Gastrocnemius medialis (tissue), 4 donors: ENCODE data around the gene SMURF1. TPM values are rescaled to one million over a fixed set of nuclear protein-coding genes. Genes with fewer than 3 reads are reported as not detected.

Experiments used
- ATAC-seq, 2 donors: fragments of 150-250 bp; one replicate each; pipeline ENCODE4 v1.9.1; 2016
- DNase-seq, 2 donors: peaks; one replicate each; pipeline ENCODE4 v3.0.0-alpha.2; 2019
- H3K27ac ChIP-seq, 4 donors: fragments of 200-600 bp; sonication (generic); 1 replicate in 1 of 4; 2 replicates in 3 of 4; pipeline ENCODE4 v1.5.1; 2016 to 2018; ENCODE audit warnings: mild to moderate bottlenecking in 2 of 4, moderate library complexity in 1 of 4
- H3K27me3 ChIP-seq, 3 donors: fragments of 200-600 bp; sonication (generic) in 2 of 3; 1 replicate in 1 of 3; 2 replicates in 2 of 3; pipeline versions ENCODE4 v1.5.1 to v1.6.0; 2016 to 2019; ENCODE audit warnings: mild to moderate bottlenecking in 1 of 3, moderate library complexity in 1 of 3
- H3K36me3 ChIP-seq, 2 donors: fragments of 200-600 bp; sonication (generic) in 1 of 2; one replicate each; pipeline ENCODE4 v1.5.1; 2017 to 2018
- H3K4me1 ChIP-seq, 2 donors: fragments of 200-600 bp; sonication (generic) in 1 of 2; one replicate each; pipeline ENCODE4 v1.5.1; 2016 to 2017; ENCODE audit warnings: mild to moderate bottlenecking in 2 of 2
- H3K4me3 ChIP-seq, 4 donors: fragments of 200-600 bp; sonication (generic) in 3 of 4; 1 replicate in 1 of 4; 2 replicates in 3 of 4; pipeline ENCODE4 v1.5.1; 2016 to 2019; ENCODE audit warnings: mild to moderate bottlenecking in 2 of 4
- H3K9me3 ChIP-seq, 3 donors: fragments of 200-600 bp; sonication (generic) in 2 of 3; 1 replicate in 1 of 3; 2 replicates in 2 of 3; pipeline ENCODE4 v1.5.1; 2016 to 2019
- CTCF ChIP-seq, 5 experiments: fragments of 450-650 bp in 3 of 5; fragments of 200-600 bp in 2 of 5; sonication (generic) in 2 of 5; IDR thresholded peaks in 4 of 5; conservative IDR thresholded peaks in 1 of 5; 1 replicate in 4 of 5; 2 replicates in 1 of 5; pipeline ENCODE4 v1.5.1; 2016 to 2019; ENCODE audit warnings: antibody characterized with exemption in 5 of 5, mild to moderate bottlenecking in 3 of 5, moderate library complexity in 3 of 5
- POLR2A ChIP-seq, 2 donors: fragments of 450-650 bp; IDR thresholded peaks; one replicate each; pipeline ENCODE4 v1.6.1; 2017; ENCODE audit warnings: antibody characterized with exemption in 2 of 2, mild to moderate bottlenecking in 2 of 2, moderate library complexity in 2 of 2
- in situ Hi-C, 4 donors: fragments of 200-750 bp; cut with MboI; loops; one replicate each; pipeline versions ENCODE4 v1.15.0 to v1.8.0; 2017; ENCODE audit warnings: low sequenced_read_pairs in 4 of 4
- intact Hi-C: fragments of 100-400 bp; cut with DNase I; formaldehyde crosslinking; loops from one replicate; pipeline ENCODE4 v1.15.1; 2023; ENCODE audit warnings: low total_unique reads
- total RNA-seq, 4 donors: library from RNA; depleted of rRNA; stranded (reverse); fragments of >200 nt; gene quantifications; one replicate each; pipeline versions ENCODE4 v1.1.0 to v1.2.3, GENCODE V29; 2016

Gene SMURF1
- total RNA-seq, 4 donors from 2014 or later: 15.4 to 44.8 (median 18.3) TPM

DNA sequence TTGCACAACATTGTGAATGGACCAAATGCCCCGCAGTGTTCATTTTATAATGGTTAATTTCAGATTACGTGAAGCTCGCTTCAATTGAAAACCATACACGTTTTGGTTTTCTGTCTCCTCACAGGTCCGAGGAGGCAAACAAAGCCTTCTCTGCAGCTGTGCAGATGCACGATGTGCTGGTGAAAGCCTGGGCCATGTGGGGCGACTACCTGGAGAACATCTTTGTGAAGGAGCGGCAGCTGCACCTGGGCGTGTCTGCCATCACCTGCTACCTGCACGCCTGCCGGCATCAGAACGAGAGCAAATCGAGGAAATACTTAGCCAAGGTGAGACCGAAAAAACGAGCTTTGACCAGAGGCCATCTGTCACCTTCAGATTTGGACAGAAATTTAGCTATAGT, 155.3 kb downstream of the SMURF1 start:
- no peak overlapping the region for H3K4me3 ChIP-seq
- no peak overlapping the region for H3K27ac ChIP-seq
- in situ Hi-C loops (no loop called here), intact Hi-C loops (no loop called here)
- DNase-seq (no peak), ATAC-seq (no peak)
- H3K4me1 ChIP-seq: no peaks in the 10 kb centered on the region
- H3K27me3 ChIP-seq: no peaks in the 10 kb centered on the region
- no peaks in the 10 kb centered on the region for H3K9me3 ChIP-seq
- H3K36me3 ChIP-seq: peaks cover 2 to 98% of the 10 kb centered on the region in 2 donors
- TF ChIP-seq POLR2A (IDR thresholded peaks at IDR 0.05) (no peak), CTCF (IDR thresholded peaks at IDR 0.05 in 4 of 5, conservative IDR thresholded peaks at IDR 0.05 in 1 of 5) (no peak)

GRCh38 chr7:98985945-98986344, 158.0 kb downstream of the SMURF1 start:
- no peaks in the 10 kb centered on the region for H3K27me3 ChIP-seq
- in situ Hi-C loops: no loop called here
- intact Hi-C loops: no loop called here
- peaks cover 2 to 98% of the 10 kb centered on the region in 2 donors for H3K36me3 ChIP-seq
- H3K4me1 ChIP-seq: no peaks in the 10 kb centered on the region
- no peaks in the 10 kb centered on the region for H3K9me3 ChIP-seq
- DNase-seq (no peak), ATAC-seq (no peak)
- TF ChIP-seq POLR2A (IDR thresholded peaks at IDR 0.05): no peak
- TF ChIP-seq CTCF (IDR thresholded peaks at IDR 0.05 in 4 of 5, conservative IDR thresholded peaks at IDR 0.05 in 1 of 5): no peak
- no peak overlapping the region for H3K4me3 ChIP-seq
- H3K27ac ChIP-seq: no peak overlapping the region

DNA sequence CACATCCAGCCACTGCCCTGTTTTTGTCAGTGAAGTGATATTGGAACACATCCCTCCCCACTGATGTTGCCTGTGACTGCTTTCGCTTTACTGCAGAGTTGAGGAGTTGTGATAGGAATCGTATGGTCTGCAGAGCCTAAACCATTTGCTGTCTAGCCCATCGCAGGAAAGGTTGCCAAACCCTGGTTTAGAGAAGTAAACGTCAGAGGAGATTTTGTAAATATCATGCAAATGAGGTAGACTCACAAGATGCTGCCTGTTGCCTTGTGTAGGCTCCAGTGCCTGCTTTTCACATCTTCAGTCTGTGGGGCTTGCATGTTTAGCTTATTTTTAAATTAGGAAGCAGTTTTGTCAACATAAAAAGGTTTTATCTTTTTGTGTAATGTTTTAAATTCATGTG, 158.5 kb downstream of the SMURF1 start:
- Histone ChIP-seq H3K36me3 (peaks cover 2 to 97% of the 10 kb centered on the region in 2 donors), H3K27ac (no peak overlapping the region), H3K9me3 (no peaks in the 10 kb centered on the region), H3K4me3 (no peak overlapping the region), H3K4me1 (no peaks in the 10 kb centered on the region), H3K27me3 (no peaks in the 10 kb centered on the region)
- intact Hi-C loops (no loop called here), in situ Hi-C loops (no loop called here)
- no peak for ATAC-seq
- DNase-seq: no peak
- no peak for TF ChIP-seq CTCF (IDR thresholded peaks at IDR 0.05 in 4 of 5, conservative IDR thresholded peaks at IDR 0.05 in 1 of 5)
- no peak for TF ChIP-seq POLR2A (IDR thresholded peaks at IDR 0.05)

- intact Hi-C loops: no loop called here
These were observed 159.8 kb downstream of the SMURF1 start for GRCh38 chr7:98984126-98984525.

More at GRCh38 chr7:98984126-98984525, 159.8 kb downstream of the SMURF1 start:
- ATAC-seq: no peak
- in situ Hi-C loops: no loop called here
- DNase-seq: no peak
- Histone ChIP-seq H3K27me3 (no peaks in the 10 kb centered on the region), H3K4me3 (no peak overlapping the region), H3K27ac (no peak overlapping the region), H3K4me1 (no peaks in the 10 kb centered on the region), H3K36me3 (peaks cover 5 to 97% of the 10 kb centered on the region in 2 donors), H3K9me3 (no peaks in the 10 kb centered on the region)
- TF ChIP-seq CTCF (IDR thresholded peaks at IDR 0.05 in 4 of 5, conservative IDR thresholded peaks at IDR 0.05 in 1 of 5) (no peak), POLR2A (IDR thresholded peaks at IDR 0.05) (no peak)
